Endothelial cell of umbilical vein (primary cell): ENCODE measurements around the gene SORCS3. TPM values are rescaled to one million over a fixed set of nuclear protein-coding genes. Genes with fewer than 3 reads are reported as not detected.

Experiments used
- BruUV-seq: library from RNA; stranded (reverse); fragments of 400-500 nt; replicated peaks from 2 replicates; lab custom pipeline; 2021; lab: Mats Ljungman, UMichigan
- CTCF ChIA-PET: fragments of 300-600, 350-600 bp; sonication (Branson Sonifier 250); formaldehyde crosslinking; loops from one replicate; lab custom pipeline; 2021; ENCODE audit warnings: antibody characterized with exemption, inconsistent platforms; lab: Charles Lee
- POLR2A ChIA-PET: fragments of 300-600, 350-600 bp; sonication (Branson Sonifier 250); formaldehyde crosslinking; loops from one replicate; lab custom pipeline; 2021; ENCODE audit warnings: antibody characterized with exemption, inconsistent platforms; lab: Charles Lee
- DNase-seq: peaks from one replicate; pipeline ENCODE4 v3.0.0-alpha.2; 2011; ENCODE audit warnings: low read depth, low spot score
- FAIRE-seq: peaks from 2 replicates; lab custom pipeline; 2011; peaks lifted over from hg19 to GRCh38; lab: Jason Lieb, UNC
- H2AFZ ChIP-seq: 2 replicates; pipeline ENCODE4 v1.6.0; 2012; ENCODE audit warnings: low read depth, low read length, control low read depth, inconsistent platforms
- H3K27ac ChIP-seq: 2 replicates; pipeline ENCODE4 v1.5.1; 2011; ENCODE audit warnings: low read depth, mild to moderate bottlenecking, control low read depth, low read length, moderate library complexity; ENCODE audit not compliant: insufficient read depth
- H3K27me3 ChIP-seq, 2 experiments: 2 replicates each; pipeline versions ENCODE4 v1.6.0 to v1.6.1; 2011; ENCODE audit warnings: low read length in 2 of 2, mixed read lengths in 1 of 2; ENCODE audit not compliant: control insufficient read depth in 2 of 2, insufficient read depth in 2 of 2
- H3K36me3 ChIP-seq, 2 experiments: 2 replicates in 1 of 2; 3 replicates in 1 of 2; pipeline ENCODE4 v1.5.1; 2011; ENCODE audit warnings: low read length in 2 of 2, mild to moderate bottlenecking in 1 of 2, moderate library complexity in 1 of 2; ENCODE audit not compliant: control insufficient read depth in 2 of 2, insufficient read depth in 2 of 2; ENCODE audit errors: extremely low read depth in 1 of 2
- H3K4me1 ChIP-seq: 3 replicates; pipeline ENCODE4 v1.5.1; 2011; ENCODE audit warnings: mild to moderate bottlenecking, low read length; ENCODE audit not compliant: control insufficient read depth, insufficient read depth; ENCODE audit errors: extremely low read depth
- H3K4me2 ChIP-seq: 2 replicates; pipeline ENCODE4 v1.6.1; 2011; ENCODE audit warnings: low read length, control low read depth, mixed read lengths; ENCODE audit not compliant: insufficient read depth
- H3K4me3 ChIP-seq, 3 experiments: fragments of 200-600 bp in 1 of 3; sonication (generic), shearing (Covaris generic) in 1 of 3; replicated peaks in 1 of 3; 2 replicates each; pipeline ENCODE4 v1.5.1; 2011 to 2016; ENCODE audit warnings: control low read depth in 3 of 3, low read length in 3 of 3, mild to moderate bottlenecking in 2 of 3, inconsistent platforms in 1 of 3, low read depth in 1 of 3, moderate library complexity in 1 of 3; ENCODE audit not compliant: insufficient read depth in 1 of 3
- H3K79me2 ChIP-seq: 2 replicates; pipeline ENCODE4 v1.6.0; 2012; ENCODE audit warnings: low read length, inconsistent platforms; ENCODE audit not compliant: control insufficient read depth, insufficient read depth
- H3K9ac ChIP-seq: replicated peaks from 2 replicates; pipeline ENCODE3; 2011; ENCODE audit warnings: low read length, control low read depth; ENCODE audit not compliant: insufficient read depth; ENCODE audit errors: extremely low read depth
- H3K9me1 ChIP-seq: replicated peaks from 3 replicates; pipeline ENCODE4 v1.6.0; 2011; ENCODE audit warnings: mild to moderate bottlenecking, low read length; ENCODE audit not compliant: control insufficient read depth, insufficient read depth; ENCODE audit errors: extremely low read depth
- H3K9me3 ChIP-seq: replicated peaks from 2 replicates; pipeline ENCODE4 v1.5.1; 2012; ENCODE audit warnings: low read length, inconsistent platforms; ENCODE audit not compliant: control insufficient read depth, insufficient read depth
- H4K20me1 ChIP-seq: replicated peaks from 2 replicates; pipeline ENCODE3; 2011; ENCODE audit warnings: mild to moderate bottlenecking, low read length; ENCODE audit not compliant: control insufficient read depth, insufficient read depth; ENCODE audit errors: extremely low read depth
- CTCF ChIP-seq, 2 donors: IDR thresholded peaks; 1 replicate in 1 of 2; 2 replicates in 1 of 2; pipeline ENCODE4 v1.5.1; 2011; ENCODE audit warnings: low read length in 2 of 2, mild to moderate bottlenecking in 2 of 2, moderate library complexity in 2 of 2, control low read depth in 1 of 2, inconsistent platforms in 1 of 2, low read depth in 1 of 2; ENCODE audit not compliant: insufficient read depth in 1 of 2; ENCODE audit errors: extremely low read depth in 1 of 2
- EZH2 ChIP-seq: IDR thresholded peaks from 2 replicates; pipeline ENCODE4 v1.6.1; 2012; ENCODE audit warnings: borderline replicate concordance, low read depth, mild to moderate bottlenecking, moderate library complexity, low read length, inconsistent platforms; ENCODE audit not compliant: severe bottlenecking
- FOS ChIP-seq: IDR thresholded peaks from 2 replicates; pipeline ENCODE4 v1.6.1; 2011; ENCODE audit warnings: mild to moderate bottlenecking, low read length, moderate library complexity, borderline replicate concordance; ENCODE audit not compliant: insufficient read depth
- GATA2 ChIP-seq: IDR thresholded peaks from 2 replicates; pipeline ENCODE4 v1.7.0; 2011; ENCODE audit warnings: low read depth, mild to moderate bottlenecking, moderate library complexity, mixed read lengths, low read length; ENCODE audit not compliant: insufficient read length, insufficient read depth
- JUN ChIP-seq: IDR thresholded peaks from 2 replicates; pipeline ENCODE4 v1.6.1; 2011; ENCODE audit warnings: borderline replicate concordance, low read depth; ENCODE audit not compliant: insufficient read length, insufficient read depth
- MYC ChIP-seq: IDR thresholded peaks from one replicate; pipeline ENCODE4 v1.6.1; 2011; ENCODE audit warnings: mild to moderate bottlenecking, low read depth, low read length
- POLR2A ChIP-seq: IDR thresholded peaks from 2 replicates; pipeline ENCODE4 v1.6.1; 2012; ENCODE audit warnings: low read depth, mild to moderate bottlenecking, control low read depth, low read length
- POLR2AphosphoS5 ChIP-seq: IDR thresholded peaks from 2 replicates; pipeline ENCODE4 v1.6.1; 2012; ENCODE audit warnings: low read depth, mild to moderate bottlenecking, control low read depth, low read length, moderate library complexity; ENCODE audit not compliant: insufficient read depth
- dilution Hi-C: fragments of 300-500 bp; cut with MboI; formaldehyde crosslinking; loops from one replicate; pipeline ENCODE4 v1.15.0; 2019; ENCODE audit warnings: low sequenced_read_pairs; ENCODE audit not compliant: extremely low pct_ligation_motif_present
- intact Hi-C: fragments of 100-400 bp; cut with micrococcal nuclease; formaldehyde crosslinking; loops from one replicate; pipeline ENCODE4 v1.10.0; 2022
- polyA plus RNA-seq, 4 experiments: library from polyadenylated mRNA; depleted of rRNA in 3 of 4; stranded (reverse) in 3 of 4; unstranded in 1 of 4; fragments of >200 nt; gene quantifications; 2 replicates each; pipeline versions ENCODE4 v1.2.1 to v1.2.3, GENCODE V29; 2011 to 2012; ENCODE audit warnings: missing spikeins in 1 of 4
- total RNA-seq: library from RNA; stranded (reverse); gene quantifications from 2 replicates; pipeline ENCODE4 v1.2.3, GENCODE V29; 2021
- TF ChIP-seq, protein P1 (sequence below): IDR thresholded peaks from 2 replicates; pipeline ENCODE4 v1.6.1; 2011; ENCODE audit not compliant: insufficient read depth, insufficient read length

Gene SORCS3
- total and polyA plus RNA-seq, 2 donors (not counting 3 experiments of a cell fraction or from before 2014, with no cell fraction given): not detected

DNA sequence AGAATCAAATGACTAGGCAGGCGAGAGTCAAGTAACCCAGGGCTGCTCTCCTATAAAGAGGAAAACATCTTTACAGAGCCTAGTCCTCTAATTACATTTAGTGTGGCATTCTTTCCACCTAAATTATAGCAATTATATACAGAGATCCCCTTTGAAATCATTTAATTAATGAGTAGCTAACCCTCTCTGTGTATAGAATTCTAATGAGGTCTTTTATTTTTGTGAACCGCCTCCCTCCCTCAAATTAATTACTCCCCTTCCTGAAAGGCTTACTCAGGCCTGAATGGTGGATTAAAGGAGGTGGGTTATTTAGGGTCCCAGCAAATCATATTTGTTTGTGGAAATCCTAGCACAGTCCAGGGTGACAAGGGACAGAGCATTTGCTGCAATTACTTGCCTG, 551.8 kb downstream of the SORCS3 start:
- Histone ChIP-seq H3K9me1 (no peaks in the 10 kb centered on the region), H3K4me2 (no peak overlapping the region), H3K27me3 (no peaks in the 10 kb centered on the region), H4K20me1 (no peaks in the 10 kb centered on the region), H2AFZ (no peak overlapping the region), H3K9me3 (no peaks in the 10 kb centered on the region), H3K4me1 (no peaks in the 10 kb centered on the region), H3K9ac (no peak overlapping the region), H3K27ac (no peak overlapping the region), H3K79me2 (no peaks in the 10 kb centered on the region), H3K4me3 (no peak overlapping the region), H3K36me3 (no peaks in the 10 kb centered on the region)
- POLR2A ChIA-PET: no interaction called here
- no TSS peak for BruUV-seq
- FAIRE-seq: no peak
- dilution Hi-C loops (no loop called here), intact Hi-C loops (no loop called here)
- DNase-seq: no peak
- no peak for TF ChIP-seq CTCF (IDR thresholded peaks at IDR 0.05; ENCODE audit: extremely low read depth in 1 of 2, insufficient read depth in 1 of 2, low read depth in 1 of 2, low read length in 2 of 2)
- no peak for TF ChIP-seq JUN
- TF ChIP-seq EZH2: no peak
- TF ChIP-seq, protein P1, sequence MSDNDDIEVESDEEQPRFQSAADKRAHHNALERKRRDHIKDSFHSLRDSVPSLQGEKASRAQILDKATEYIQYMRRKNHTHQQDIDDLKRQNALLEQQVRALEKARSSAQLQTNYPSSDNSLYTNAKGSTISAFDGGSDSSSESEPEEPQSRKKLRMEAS: no peak
- TF ChIP-seq MYC: no peak
- TF ChIP-seq POLR2A: no peak
- TF ChIP-seq POLR2AphosphoS5: no peak
- no peak for TF ChIP-seq FOS
- no peak for TF ChIP-seq GATA2
- CTCF ChIA-PET: no interaction called here
